PC-9 (cell line): ENCODE results near the gene ACSM6. TPM values are rescaled to one million over a fixed set of nuclear protein-coding genes. Genes with fewer than 3 reads are reported as not detected.

Experiments
- BruUV-seq: library from RNA; stranded (reverse); fragments of 400-500 nt; replicated peaks from 2 replicates; lab custom pipeline; 2021; lab: Mats Ljungman, UMichigan
- CTCF ChIA-PET: fragments of 300-600 bp; sonication (Branson Sonifier 250); formaldehyde crosslinking; loops from one replicate; lab custom pipeline; 2022; ENCODE audit warnings: antibody characterized with exemption; lab: Charles Lee
- POLR2A ChIA-PET: fragments of 300-600 bp; sonication (Branson Sonifier 250); formaldehyde crosslinking; loops from one replicate; lab custom pipeline; 2022; ENCODE audit warnings: antibody characterized with exemption; ENCODE audit not compliant: unreplicated experiment; lab: Charles Lee
- DNase-seq, 2 experiments: peaks; one replicate each; pipeline versions ENCODE4 v3.0.0 to v3.0.0-alpha.2; 2015 to 2022; ENCODE audit warnings: mixed read lengths in 1 of 2
- H2AFZ ChIP-seq: fragments of 200-600 bp; sonication (generic); 2 replicates; pipeline ENCODE4 v1.8.1; 2017; ENCODE audit warnings: antibody characterized with exemption
- H3F3A ChIP-seq: fragments of 200-600 bp; sonication (generic); 2 replicates; pipeline ENCODE4 v1.8.1; 2017; ENCODE audit warnings: antibody characterized with exemption, mild to moderate bottlenecking, low read depth; ENCODE audit not compliant: insufficient read depth
- H3K27ac ChIP-seq: fragments of 200-600 bp; sonication (generic); 2 replicates; pipeline ENCODE4 v1.6.1; 2016; ENCODE audit warnings: mixed run types
- H3K27me3 ChIP-seq: fragments of 200-600 bp; sonication (generic); 2 replicates; pipeline ENCODE4 v1.6.1; 2016; ENCODE audit warnings: low read depth, mixed run types; ENCODE audit not compliant: insufficient read depth
- H3K36me3 ChIP-seq: fragments of 200-600 bp; sonication (generic); 2 replicates; pipeline ENCODE4 v1.6.1; 2016; ENCODE audit warnings: low read depth, mixed run types
- H3K4me1 ChIP-seq: fragments of 200-600 bp; sonication (generic); replicated peaks from 2 replicates; pipeline ENCODE4 v1.6.1; 2016; ENCODE audit warnings: mixed run types; ENCODE audit not compliant: insufficient read depth
- H3K4me2 ChIP-seq: fragments of 200-600 bp; sonication (generic); 2 replicates; pipeline ENCODE4 v1.6.1; 2017; ENCODE audit warnings: mixed run types
- H3K4me3 ChIP-seq: fragments of 200-600 bp; sonication (generic); 2 replicates; pipeline ENCODE4 v1.6.1; 2016; ENCODE audit warnings: mixed run types
- H3K79me2 ChIP-seq: fragments of 200-600 bp; sonication (generic); 2 replicates; pipeline ENCODE4 v1.6.1; 2017; ENCODE audit warnings: low read depth, mixed run types
- H3K9me2 ChIP-seq: fragments of 200-600 bp; sonication (generic); 2 replicates; pipeline ENCODE4 v1.8.1; 2017; ENCODE audit warnings: mild to moderate bottlenecking; ENCODE audit not compliant: insufficient read depth
- H3K9me3 ChIP-seq: fragments of 200-600 bp; sonication (generic); 2 replicates; pipeline ENCODE4 v1.8.1; 2016; ENCODE audit warnings: low read depth; ENCODE audit not compliant: insufficient read depth
- H4K20me1 ChIP-seq: fragments of 200-600 bp; sonication (generic); 2 replicates; pipeline ENCODE4 v1.8.1; 2017; ENCODE audit not compliant: insufficient read depth
- EZH2 ChIP-seq: fragments of 200-600 bp; sonication (generic); IDR thresholded peaks from 2 replicates; pipeline ENCODE4 v1.8.0; 2017; ENCODE audit warnings: antibody characterized with exemption, low read depth
- intact Hi-C: fragments of 100-400 bp; cut with micrococcal nuclease; formaldehyde crosslinking; loops from one replicate; pipeline ENCODE4 v1.10.0; 2022; ENCODE audit not compliant: unreplicated experiment
- total RNA-seq: library from RNA; stranded (reverse); gene quantifications from 2 replicates; pipeline ENCODE4 v1.2.3, GENCODE V29; 2021
- TF ChIP-seq, protein P1 (sequence below): fragments of 200-600 bp; sonication (generic); conservative IDR thresholded peaks from 2 replicates; pipeline ENCODE4 v1.6.1; 2017; ENCODE audit warnings: mixed run types, antibody characterized with exemption, mild to moderate bottlenecking, moderate library complexity

The ACSM6 gene
- total RNA-seq, 1 experiment from 2014 or later, result not detected

DNA sequence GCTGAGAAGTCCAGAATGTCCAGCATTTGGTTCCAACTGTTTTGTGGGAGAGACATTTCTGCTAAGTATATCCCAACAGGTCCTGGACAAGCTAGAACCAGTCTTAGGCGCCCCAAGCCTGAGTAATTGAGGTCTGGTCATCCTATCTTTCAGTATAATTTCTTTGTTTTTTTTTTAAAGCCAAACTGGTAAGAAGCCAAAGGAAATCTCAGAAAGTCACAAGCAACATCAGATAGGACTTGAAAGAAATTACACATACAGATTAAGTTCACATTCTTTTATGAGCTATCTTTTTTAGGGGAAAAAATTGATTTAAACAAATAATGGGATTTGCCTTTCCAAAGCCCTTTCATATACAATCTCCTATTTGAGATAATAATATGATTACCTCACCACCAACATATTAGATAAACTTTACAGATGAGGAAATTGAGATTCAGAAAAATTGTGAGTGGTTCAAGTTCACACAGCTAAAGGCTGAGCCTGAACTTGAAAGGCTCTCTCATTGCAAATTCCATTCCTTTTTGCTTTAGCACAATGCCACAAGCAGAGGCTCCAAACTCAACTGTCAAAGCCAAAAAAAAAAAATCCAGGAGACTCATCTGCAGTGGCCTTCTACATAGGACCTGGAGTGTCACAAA, 81.8 kb downstream of the ACSM6 start:
- Histone ChIP-seq H3K9me3 (no peaks in the 10 kb centered on the region), H3K4me2 (no peak overlapping the region)
- POLR2A ChIA-PET, result interaction anchor here (0.7 kb wide), 1 partner anchor 33 kb away, joined by 6 read pairs; no protein-coding TSS in a partner anchor

DNA sequence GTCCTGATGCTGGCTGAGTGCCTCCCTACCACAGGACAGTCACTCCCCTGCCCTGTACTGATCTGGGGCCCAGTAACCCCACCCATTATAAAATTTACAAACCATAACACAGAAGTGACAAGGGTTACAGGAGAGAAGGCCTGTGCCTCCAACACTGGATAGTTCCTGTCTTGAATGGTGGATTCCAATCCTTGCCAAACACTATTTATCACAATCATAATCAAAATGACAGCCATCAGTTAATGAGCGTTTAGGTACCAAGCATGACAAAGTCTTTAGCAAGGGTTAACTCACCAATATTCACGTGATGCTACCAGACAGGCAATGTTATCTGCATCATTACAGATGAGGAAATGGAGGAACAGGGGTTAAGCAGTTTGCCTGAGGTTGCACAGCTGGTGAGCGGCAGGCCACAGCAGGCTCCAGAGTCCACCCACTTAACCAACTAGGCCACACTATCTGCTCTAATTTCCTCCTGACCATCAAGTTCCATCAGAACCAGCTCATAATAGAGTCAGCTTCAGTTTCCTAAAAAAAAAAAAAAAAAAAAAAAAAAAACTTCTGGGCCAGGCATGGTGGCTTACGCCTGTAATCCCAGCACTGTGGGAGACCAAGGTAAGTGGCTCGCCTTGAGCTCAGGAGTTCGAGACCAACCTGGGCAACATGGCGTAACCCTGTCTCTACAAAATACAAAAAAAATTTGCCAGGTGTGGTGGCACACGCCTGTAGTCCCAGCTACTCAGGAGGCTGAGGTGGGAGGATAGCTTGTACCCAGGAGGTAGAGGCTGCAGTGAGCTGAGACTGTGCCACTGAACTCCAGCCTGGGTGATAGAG, 82.5 kb downstream of the ACSM6 start:
- no peaks in the 10 kb centered on the region for H3K9me3 ChIP-seq
- no peaks in the 10 kb centered on the region for H3K9me2 ChIP-seq
- H3K36me3 ChIP-seq, result no peaks in the 10 kb centered on the region; the same call in 1 of the 2 replicates
- H3K4me1 ChIP-seq, result peaks cover 22% of the 10 kb centered on the region
- H3F3A ChIP-seq, result peaks cover 14% of the 10 kb centered on the region; the same call in 1 of the 2 replicates
- no peak for DNase-seq
- H3K79me2 ChIP-seq, result peaks cover 82% of the 10 kb centered on the region
- TF ChIP-seq EZH2, result no peak
- TF ChIP-seq, protein P1, sequence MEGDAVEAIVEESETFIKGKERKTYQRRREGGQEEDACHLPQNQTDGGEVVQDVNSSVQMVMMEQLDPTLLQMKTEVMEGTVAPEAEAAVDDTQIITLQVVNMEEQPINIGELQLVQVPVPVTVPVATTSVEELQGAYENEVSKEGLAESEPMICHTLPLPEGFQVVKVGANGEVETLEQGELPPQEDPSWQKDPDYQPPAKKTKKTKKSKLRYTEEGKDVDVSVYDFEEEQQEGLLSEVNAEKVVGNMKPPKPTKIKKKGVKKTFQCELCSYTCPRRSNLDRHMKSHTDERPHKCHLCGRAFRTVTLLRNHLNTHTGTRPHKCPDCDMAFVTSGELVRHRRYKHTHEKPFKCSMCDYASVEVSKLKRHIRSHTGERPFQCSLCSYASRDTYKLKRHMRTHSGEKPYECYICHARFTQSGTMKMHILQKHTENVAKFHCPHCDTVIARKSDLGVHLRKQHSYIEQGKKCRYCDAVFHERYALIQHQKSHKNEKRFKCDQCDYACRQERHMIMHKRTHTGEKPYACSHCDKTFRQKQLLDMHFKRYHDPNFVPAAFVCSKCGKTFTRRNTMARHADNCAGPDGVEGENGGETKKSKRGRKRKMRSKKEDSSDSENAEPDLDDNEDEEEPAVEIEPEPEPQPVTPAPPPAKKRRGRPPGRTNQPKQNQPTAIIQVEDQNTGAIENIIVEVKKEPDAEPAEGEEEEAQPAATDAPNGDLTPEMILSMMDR, result no peak
- no TSS peak for BruUV-seq
- H3K4me2 ChIP-seq, result no peak overlapping the region
- CTCF ChIA-PET, result interaction anchor here (0.6 to 0.7 kb wide), 2 partner anchors 9 to 709 kb away, joined by 4 to 8 read pairs; no protein-coding TSS in a partner anchor
- no peaks in the 10 kb centered on the region for H3K27me3 ChIP-seq
- H3K27ac ChIP-seq, result no peak overlapping the region
- intact Hi-C loops, result no loop called here
- no peak overlapping the region for H3K4me3 ChIP-seq
- no peaks in the 10 kb centered on the region for H4K20me1 ChIP-seq
- no peak overlapping the region for H2AFZ ChIP-seq
- POLR2A ChIA-PET, result interaction anchor here (0.7 kb wide), 1 partner anchor 32 kb away, joined by 6 read pairs; no protein-coding TSS in a partner anchor

More for the DNA sequence above, 81.8 kb downstream of the ACSM6 start:
- intact Hi-C loops, result no loop called here
- DNase-seq, result no peak
- no peaks in the 10 kb centered on the region for H3K27me3 ChIP-seq
- BruUV-seq, result no TSS peak
- CTCF ChIA-PET, result interaction anchor here (0.7 kb wide), 2 partner anchors 10 to 31 kb away, joined by 3 to 4 read pairs; no protein-coding TSS in a partner anchor
- H3F3A ChIP-seq, result peaks cover 14% of the 10 kb centered on the region; the same call in 1 of the 2 replicates
- no peaks in the 10 kb centered on the region for H4K20me1 ChIP-seq
- H2AFZ ChIP-seq, result no peak overlapping the region
- no peaks in the 10 kb centered on the region for H3K9me2 ChIP-seq
- H3K27ac ChIP-seq, result 0 out of 2 replicates have a peak overlapping the region, but pooled peaks have one; percentile 16
- H3K79me2 ChIP-seq, result peaks cover 75% of the 10 kb centered on the region
- no peaks in the 10 kb centered on the region for H3K36me3 ChIP-seq
- peaks cover 22% of the 10 kb centered on the region for H3K4me1 ChIP-seq
- no peak overlapping the region for H3K4me3 ChIP-seq
- TF ChIP-seq, protein P1, result no peak
- TF ChIP-seq EZH2, result no peak

DNA sequence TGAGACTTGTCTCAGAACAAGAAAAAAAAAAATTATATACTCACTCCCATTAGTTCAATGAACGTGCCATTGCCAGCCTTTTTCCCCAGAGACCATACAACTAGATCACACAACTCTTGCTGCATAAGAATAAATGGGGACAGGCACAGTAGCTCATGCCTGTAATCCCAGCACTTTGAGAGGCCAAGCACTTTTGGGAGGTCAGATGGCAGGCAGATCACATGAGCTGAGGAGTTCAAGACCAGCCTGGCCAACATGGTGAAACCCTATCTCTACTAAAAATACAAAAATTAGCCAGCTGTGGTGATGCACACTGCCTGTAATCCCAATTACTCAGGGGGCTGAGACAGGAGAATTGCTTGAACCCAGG, 83.1 kb downstream of the ACSM6 start:
- no peaks in the 10 kb centered on the region for H4K20me1 ChIP-seq
- intact Hi-C loops, result no loop called here
- no peak overlapping the region for H2AFZ ChIP-seq
- H3K4me3 ChIP-seq, result no peak overlapping the region
- ChIA-PET POLR2A (no interaction called here), CTCF (no interaction called here)
- peaks cover 22% of the 10 kb centered on the region for H3K4me1 ChIP-seq
- H3K27ac ChIP-seq, result no peak overlapping the region
- H3F3A ChIP-seq, result peaks cover 14% of the 10 kb centered on the region; the same call in 1 of the 2 replicates
- H3K9me3 ChIP-seq, result no peaks in the 10 kb centered on the region
- TF ChIP-seq, protein P1, result no peak
- TF ChIP-seq EZH2, result no peak
- H3K36me3 ChIP-seq, result no peaks in the 10 kb centered on the region; the same call in 1 of the 2 replicates
- no TSS peak for BruUV-seq
- H3K4me2 ChIP-seq, result no peak overlapping the region
- peaks cover 88% of the 10 kb centered on the region for H3K79me2 ChIP-seq
- no peak for DNase-seq
- H3K27me3 ChIP-seq, result no peaks in the 10 kb centered on the region
- H3K9me2 ChIP-seq, result no peaks in the 10 kb centered on the region
